ENCODE measurements around the gene MYOD1.

MYOD1 gene

GRCh38 chr11:17733261-17733660 is 13.9 kb downstream of the MYOD1 start:
- H3K27me3 Mint-ChIP-seq (ENCODE audit: low read depth, poor library complexity) = peaks cover 62% of the 10 kb centered on the region
- TF ChIP-seq CTCF (IDR thresholded peaks at IDR 0.05) = no peak
- peaks cover 22% of the 10 kb centered on the region for H3K4me1 Mint-ChIP-seq
- no peak for DNase-seq
- no peak overlapping the region for H3K4me3 Mint-ChIP-seq
- no peak overlapping the region for H3K27ac Mint-ChIP-seq
- H3K36me3 Mint-ChIP-seq (ENCODE audit: low read depth) = no peaks in the 10 kb centered on the region
- H3K9me3 Mint-ChIP-seq = no peaks in the 10 kb centered on the region

DNA sequence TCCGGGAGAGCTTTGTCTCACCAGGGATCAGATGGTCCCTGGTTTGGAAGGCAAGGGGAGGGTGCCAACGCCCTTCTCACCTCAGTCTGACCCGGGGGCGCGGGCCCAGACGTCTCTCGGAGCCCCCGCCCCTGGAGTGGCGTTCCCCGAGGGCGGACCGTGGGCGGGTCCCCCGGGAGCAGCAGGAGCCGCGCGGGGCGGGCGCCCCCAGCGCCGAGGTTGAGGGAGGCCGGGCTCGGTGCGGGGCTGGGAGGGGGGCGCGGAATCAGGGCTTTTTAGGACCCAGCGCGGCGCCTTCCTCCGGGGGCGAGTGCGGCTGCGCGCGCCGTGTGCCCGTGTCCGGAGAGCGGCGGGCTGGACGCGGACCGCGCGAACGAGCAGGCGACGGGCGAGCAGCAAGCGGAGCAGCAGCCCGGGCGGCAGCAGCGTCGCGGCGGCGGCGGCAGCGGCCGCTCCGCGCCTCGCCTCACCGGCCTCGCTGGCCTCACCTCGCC is 15.1 kb downstream of the MYOD1 start, which contains the start of gene KCNC1:
KCNC1 (plus strand) TSS at position 364 of the 494 bp plus-strand sequence. CDS start 1,222 bp downstream, outside the sequence.
- Mint-ChIP-seq H3K27ac (no peak within 1 kb of the TSS), H3K9me3 (no peaks in the 10 kb centered on the region), H3K4me1 (peaks cover 26% of the 10 kb centered on the region), H3K27me3 (ENCODE audit: low read depth, poor library complexity) (peaks cover 66% of the 10 kb centered on the region), H3K4me3 (peak within 1 kb of the TSS; percentile 87), H3K36me3 (ENCODE audit: low read depth) (no peaks in the 10 kb centered on the region)
- peak; percentile 68 for DNase-seq
- no peak for TF ChIP-seq CTCF (IDR thresholded peaks at IDR 0.05)

GRCh38 chr11:17734986-17735817 is 15.8 kb downstream of the MYOD1 start:
- H3K4me3 Mint-ChIP-seq = peak overlapping the region; percentile 51
- peaks cover 68% of the 10 kb centered on the region for H3K27me3 Mint-ChIP-seq (ENCODE audit: low read depth, poor library complexity)
- H3K9me3 Mint-ChIP-seq = no peaks in the 10 kb centered on the region
- peaks cover 28% of the 10 kb centered on the region for H3K4me1 Mint-ChIP-seq
- no peak for TF ChIP-seq CTCF (IDR thresholded peaks at IDR 0.05)
- no peaks in the 10 kb centered on the region for H3K36me3 Mint-ChIP-seq (ENCODE audit: low read depth)
- DNase-seq = peak; percentile 93
- H3K27ac Mint-ChIP-seq = no peak overlapping the region

DNA sequence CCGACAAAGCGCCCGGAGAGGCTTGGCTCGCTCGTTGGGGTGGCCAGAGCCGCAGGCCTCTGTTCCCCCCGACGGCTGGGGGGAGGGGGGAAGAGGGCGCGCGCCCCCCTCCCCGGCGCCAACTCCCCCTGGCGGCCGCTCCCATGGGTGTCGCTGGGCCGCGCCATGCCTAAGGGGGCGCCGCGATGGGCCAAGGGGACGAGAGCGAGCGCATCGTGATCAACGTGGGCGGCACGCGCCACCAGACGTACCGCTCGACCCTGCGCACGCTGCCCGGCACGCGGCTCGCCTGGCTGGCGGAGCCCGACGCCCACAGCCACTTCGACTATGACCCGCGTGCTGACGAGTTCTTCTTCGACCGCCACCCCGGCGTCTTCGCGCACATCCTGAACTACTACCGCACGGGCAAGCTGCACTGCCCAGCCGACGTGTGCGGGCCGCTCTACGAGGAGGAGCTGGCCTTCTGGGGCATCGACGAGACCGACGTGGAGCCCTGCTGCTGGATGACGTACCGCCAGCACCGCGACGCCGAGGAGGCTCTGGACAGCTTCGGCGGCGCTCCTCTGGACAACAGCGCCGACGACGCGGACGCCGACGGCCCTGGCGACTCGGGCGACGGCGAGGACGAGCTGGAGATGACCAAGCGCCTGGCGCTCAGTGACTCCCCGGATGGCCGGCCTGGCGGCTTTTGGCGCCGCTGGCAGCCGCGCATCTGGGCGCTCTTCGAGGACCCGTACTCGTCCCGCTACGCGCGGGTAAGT is 16.6 kb downstream of the MYOD1 start:
- H3K27ac Mint-ChIP-seq = no peak overlapping the region
- peaks cover 66% of the 10 kb centered on the region for H3K27me3 Mint-ChIP-seq (ENCODE audit: low read depth, poor library complexity)
- H3K9me3 Mint-ChIP-seq = no peaks in the 10 kb centered on the region
- H3K4me3 Mint-ChIP-seq = peak overlapping the region; percentile 39
- TF ChIP-seq CTCF (IDR thresholded peaks at IDR 0.05) = peak; percentile 43
- peaks cover 32% of the 10 kb centered on the region for H3K4me1 Mint-ChIP-seq
- DNase-seq = peak; percentile 46
- no peaks in the 10 kb centered on the region for H3K36me3 Mint-ChIP-seq (ENCODE audit: low read depth)

GRCh38 chr11:17736579-17736893 is 17.2 kb downstream of the MYOD1 start:
- Mint-ChIP-seq H3K27me3 (ENCODE audit: low read depth, poor library complexity) (peaks cover 61% of the 10 kb centered on the region), H3K4me3 (peak overlapping the region; percentile 60), H3K4me1 (peaks cover 32% of the 10 kb centered on the region), H3K27ac (peak overlapping the region; percentile 1), H3K9me3 (no peaks in the 10 kb centered on the region), H3K36me3 (ENCODE audit: low read depth) (no peaks in the 10 kb centered on the region)
- DNase-seq = no peak
- TF ChIP-seq CTCF (IDR thresholded peaks at IDR 0.05) = no peak

Data from nephron progenitor cell (in vitro differentiated cells).